Non-pigmented ciliary epithelial cell (primary cell): Measurements from ENCODE around the gene TBXAS1.

Experiments
- DNase-seq: peaks from one replicate; pipeline ENCODE4 v3.0.0-alpha.2; 2010; ENCODE audit warnings: low read depth

Gene TBXAS1

GRCh38 chr7:139854803-139855497, 25.9 kb downstream of the TBXAS1 start:
- no peak for DNase-seq

GRCh38 chr7:139855498-139856270, 26.6 kb downstream of the TBXAS1 start:
- no peak for DNase-seq

- DNase-seq = no peak
Observed at GRCh38 chr7:139857791-139858190, 28.7 kb downstream of the TBXAS1 start.

GRCh38 chr7:139860090-139860775, 31.2 kb downstream of the TBXAS1 start:
- DNase-seq = no peak

GRCh38 chr7:139861803-139862202, 32.7 kb downstream of the TBXAS1 start:
- no peak for DNase-seq

GRCh38 chr7:139866047-139866837, 37.2 kb downstream of the TBXAS1 start:
- DNase-seq = no peak

- no peak for DNase-seq
Observed at GRCh38 chr7:139867847-139868246, 38.8 kb downstream of the TBXAS1 start.

- no peak for DNase-seq
Observed at GRCh38 chr7:139869886-139870285, 40.8 kb downstream of the TBXAS1 start.

GRCh38 chr7:139870380-139870779, 41.3 kb downstream of the TBXAS1 start:
- no peak for DNase-seq

- DNase-seq = no peak
Observed at GRCh38 chr7:139871331-139871730, 42.3 kb downstream of the TBXAS1 start.

- DNase-seq = no peak
Observed at GRCh38 chr7:139871820-139872219, 42.8 kb downstream of the TBXAS1 start.

GRCh38 chr7:139873593-139874301, 44.7 kb downstream of the TBXAS1 start:
- no peak for DNase-seq

- no peak for DNase-seq
Observed at GRCh38 chr7:139874302-139874629, 45.2 kb downstream of the TBXAS1 start.

- no peak for DNase-seq
Observed at GRCh38 chr7:139875821-139876241, 46.8 kb downstream of the TBXAS1 start.

GRCh38 chr7:139876622-139877283, 47.7 kb downstream of the TBXAS1 start:
- no peak for DNase-seq

GRCh38 chr7:139883814-139884213, 54.8 kb downstream of the TBXAS1 start:
- DNase-seq = no peak

GRCh38 chr7:139884441-139884840, 55.4 kb downstream of the TBXAS1 start:
- DNase-seq = no peak

- DNase-seq = no peak
Observed at GRCh38 chr7:139885511-139885910, 56.4 kb downstream of the TBXAS1 start.

GRCh38 chr7:139886206-139886605, 57.1 kb downstream of the TBXAS1 start:
- no peak for DNase-seq

GRCh38 chr7:139886899-139887298, 57.8 kb downstream of the TBXAS1 start:
- DNase-seq = no peak

GRCh38 chr7:139887992-139888481, 59.0 kb downstream of the TBXAS1 start:
- no peak for DNase-seq
